Neutrophil (primary cell): Measurements from ENCODE around the gene OR10Z1.

ENCODE experiments used
- H3K27ac ChIP-seq: fragments of 200-600 bp; sonication (generic); 2 replicates; pipeline ENCODE4 v1.5.1; 2016; ENCODE audit warnings: mild to moderate bottlenecking, moderate library complexity
- H3K27me3 ChIP-seq: fragments of 200-600 bp; sonication (generic); 2 replicates; pipeline ENCODE4 v1.6.0; 2016; ENCODE audit warnings: mild to moderate bottlenecking
- H3K36me3 ChIP-seq: fragments of 200-600 bp; sonication (generic); 2 replicates; pipeline ENCODE4 v1.5.1; 2017
- H3K4me1 ChIP-seq, 2 experiments: fragments of 200-600 bp in 1 of 2; sonication (generic) in 1 of 2; 1 replicate in 1 of 2; 2 replicates in 1 of 2; pipeline versions ENCODE4 v1.5.1 to v1.6.1; 2013 to 2016; ENCODE audit warnings: low read depth in 1 of 2, low read length in 1 of 2, mild to moderate bottlenecking in 1 of 2, moderate library complexity in 1 of 2; ENCODE audit not compliant: control insufficient read depth in 1 of 2, insufficient read depth in 1 of 2
- H3K4me3 ChIP-seq, 2 experiments: fragments of 200-600 bp in 1 of 2; sonication (generic) in 1 of 2; 1 replicate in 1 of 2; 2 replicates in 1 of 2; pipeline ENCODE4 v1.5.1; 2013 to 2016; ENCODE audit warnings: low read depth in 1 of 2, low read length in 1 of 2, mild to moderate bottlenecking in 1 of 2, moderate library complexity in 1 of 2
- H3K9me3 ChIP-seq: fragments of 200-600 bp; sonication (generic); 2 replicates; pipeline ENCODE4 v1.5.1; 2016
- CTCF ChIP-seq: fragments of 200-600 bp; sonication (generic); IDR thresholded peaks from 2 replicates; pipeline ENCODE4 v1.5.1; 2016; ENCODE audit warnings: antibody characterized with exemption

The OR10Z1 gene

GRCh38 chr1:158649052-158649451 lies 44.0 kb downstream of the OR10Z1 start:
- TF ChIP-seq CTCF, result no peak
- H3K9me3 ChIP-seq, result no peaks in the 10 kb centered on the region
- H3K27me3 ChIP-seq, result no peaks in the 10 kb centered on the region
- H3K27ac ChIP-seq, result no peak overlapping the region
- H3K36me3 ChIP-seq, result no peaks in the 10 kb centered on the region
- no peak overlapping the region for H3K4me3 ChIP-seq
- H3K4me1 ChIP-seq, result peaks cover 32 to 37% of the 10 kb centered on the region in 2 experiments

- Histone ChIP-seq H3K36me3 (no peaks in the 10 kb centered on the region), H3K4me1 (peaks cover 14 to 16% of the 10 kb centered on the region in 2 experiments), H3K27me3 (no peaks in the 10 kb centered on the region), H3K4me3 (no peak overlapping the region), H3K27ac (no peak overlapping the region), H3K9me3 (no peaks in the 10 kb centered on the region)
- TF ChIP-seq CTCF, result no peak
These were observed 47.8 kb downstream of the OR10Z1 start for GRCh38 chr1:158652721-158653334.

GRCh38 chr1:158654086-158654485 lies 49.0 kb downstream of the OR10Z1 start:
- peak overlapping the region; percentile 6 for H3K27ac ChIP-seq
- no peak for TF ChIP-seq CTCF

GRCh38 chr1:158654571-158654970 lies 49.5 kb downstream of the OR10Z1 start:
- no peaks in the 10 kb centered on the region for H3K9me3 ChIP-seq
- H3K36me3 ChIP-seq, result no peaks in the 10 kb centered on the region
- no peak for TF ChIP-seq CTCF

More at GRCh38 chr1:158654086-158654485, 49.0 kb downstream of the OR10Z1 start:
- no peak overlapping the region for H3K4me3 ChIP-seq
- H3K36me3 ChIP-seq, result no peaks in the 10 kb centered on the region
- no peaks in the 10 kb centered on the region for H3K27me3 ChIP-seq
- H3K4me1 ChIP-seq, result peaks cover 14 to 16% of the 10 kb centered on the region in 2 experiments
- H3K9me3 ChIP-seq, result no peaks in the 10 kb centered on the region

More at GRCh38 chr1:158654571-158654970, 49.5 kb downstream of the OR10Z1 start:
- peaks cover 14 to 16% of the 10 kb centered on the region in 2 experiments for H3K4me1 ChIP-seq
- no peak overlapping the region for H3K4me3 ChIP-seq
- no peak overlapping the region for H3K27ac ChIP-seq
- no peaks in the 10 kb centered on the region for H3K27me3 ChIP-seq
